Measurements from ENCODE around the gene PAOX.

DNA sequence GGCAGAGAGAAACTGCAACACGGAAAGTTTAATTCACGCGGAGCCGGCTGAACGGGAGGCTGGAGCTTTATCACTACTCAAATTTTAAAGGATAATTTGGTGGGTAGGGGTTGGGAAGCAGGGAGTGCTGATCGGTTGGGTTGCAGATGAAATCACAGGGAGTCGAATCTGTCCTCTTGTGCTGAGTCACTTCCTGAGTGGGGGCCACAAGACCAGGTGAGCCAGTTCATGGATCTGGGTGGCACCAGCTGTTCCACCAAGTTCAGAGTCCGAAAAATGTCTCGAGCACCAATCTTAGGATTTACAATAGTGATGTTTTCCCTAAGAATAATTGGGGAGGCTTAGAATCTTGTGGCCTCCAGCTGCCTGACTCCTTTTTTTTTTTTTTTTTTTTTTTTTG is 35.5 kb upstream of the PAOX start:
- TF ChIP-seq, protein P1, sequence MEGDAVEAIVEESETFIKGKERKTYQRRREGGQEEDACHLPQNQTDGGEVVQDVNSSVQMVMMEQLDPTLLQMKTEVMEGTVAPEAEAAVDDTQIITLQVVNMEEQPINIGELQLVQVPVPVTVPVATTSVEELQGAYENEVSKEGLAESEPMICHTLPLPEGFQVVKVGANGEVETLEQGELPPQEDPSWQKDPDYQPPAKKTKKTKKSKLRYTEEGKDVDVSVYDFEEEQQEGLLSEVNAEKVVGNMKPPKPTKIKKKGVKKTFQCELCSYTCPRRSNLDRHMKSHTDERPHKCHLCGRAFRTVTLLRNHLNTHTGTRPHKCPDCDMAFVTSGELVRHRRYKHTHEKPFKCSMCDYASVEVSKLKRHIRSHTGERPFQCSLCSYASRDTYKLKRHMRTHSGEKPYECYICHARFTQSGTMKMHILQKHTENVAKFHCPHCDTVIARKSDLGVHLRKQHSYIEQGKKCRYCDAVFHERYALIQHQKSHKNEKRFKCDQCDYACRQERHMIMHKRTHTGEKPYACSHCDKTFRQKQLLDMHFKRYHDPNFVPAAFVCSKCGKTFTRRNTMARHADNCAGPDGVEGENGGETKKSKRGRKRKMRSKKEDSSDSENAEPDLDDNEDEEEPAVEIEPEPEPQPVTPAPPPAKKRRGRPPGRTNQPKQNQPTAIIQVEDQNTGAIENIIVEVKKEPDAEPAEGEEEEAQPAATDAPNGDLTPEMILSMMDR (IDR thresholded peaks at IDR 0.05) = no peak
- no peak for TF ChIP-seq EZH2 (IDR thresholded peaks at IDR 0.05; ENCODE audit: borderline replicate concordance, insufficient read depth, low read depth, low read length, poor library complexity, severe bottlenecking)
